ENCODE data around the gene IFNL1.

The IFNL1 gene

DNA sequence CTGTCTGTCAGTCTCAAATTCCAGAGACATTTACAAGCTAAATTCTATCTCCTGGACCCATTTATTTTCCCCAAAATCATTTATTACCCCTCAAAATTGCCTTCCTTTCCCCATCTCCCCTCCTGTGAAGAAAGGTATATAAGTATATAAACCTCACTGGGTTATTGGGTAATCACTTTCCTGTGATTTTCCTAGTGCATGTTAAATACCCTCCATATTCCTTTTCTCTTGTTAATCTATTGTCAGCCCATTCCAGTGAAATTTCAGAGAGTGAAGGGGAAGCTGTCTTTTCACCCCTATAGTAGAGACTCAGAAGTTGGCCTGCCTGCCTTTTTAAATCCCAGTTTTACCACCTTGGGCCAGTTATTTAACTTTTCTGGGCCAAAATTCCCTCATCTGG is 9.9 kb downstream of the IFNL1 start:
- Histone ChIP-seq H3K9me3 (ENCODE audit: control insufficient read depth, insufficient read depth, low read length) (no peaks in the 10 kb centered on the region), H3K4me2 (ENCODE audit: low read length) (no peak overlapping the region), H3K36me3 (ENCODE audit: control insufficient read depth, low read length) (no peaks in the 10 kb centered on the region), H3K4me1 (ENCODE audit: control insufficient read depth, low read length) (no peaks in the 10 kb centered on the region), H3K27me3 (ENCODE audit: control insufficient read depth, low read length) (no peaks in the 10 kb centered on the region), H3K27ac (ENCODE audit: low read depth, low read length) (no peak overlapping the region), H3F3A (ENCODE audit: control insufficient read depth, insufficient read depth) (no peaks in the 10 kb centered on the region), H3K4me3 (ENCODE audit: low read length) (no peak overlapping the region), H3K79me2 (ENCODE audit: control insufficient read depth, low read length) (no peaks in the 10 kb centered on the region), H4K20me1 (ENCODE audit: control insufficient read depth, insufficient read depth, low read depth, low read length) (no peaks in the 10 kb centered on the region), H3K9me2 (replicated peaks; ENCODE audit: control insufficient read depth, low read length) (no peaks in the 10 kb centered on the region)
- TF ChIP-seq, protein P1, sequence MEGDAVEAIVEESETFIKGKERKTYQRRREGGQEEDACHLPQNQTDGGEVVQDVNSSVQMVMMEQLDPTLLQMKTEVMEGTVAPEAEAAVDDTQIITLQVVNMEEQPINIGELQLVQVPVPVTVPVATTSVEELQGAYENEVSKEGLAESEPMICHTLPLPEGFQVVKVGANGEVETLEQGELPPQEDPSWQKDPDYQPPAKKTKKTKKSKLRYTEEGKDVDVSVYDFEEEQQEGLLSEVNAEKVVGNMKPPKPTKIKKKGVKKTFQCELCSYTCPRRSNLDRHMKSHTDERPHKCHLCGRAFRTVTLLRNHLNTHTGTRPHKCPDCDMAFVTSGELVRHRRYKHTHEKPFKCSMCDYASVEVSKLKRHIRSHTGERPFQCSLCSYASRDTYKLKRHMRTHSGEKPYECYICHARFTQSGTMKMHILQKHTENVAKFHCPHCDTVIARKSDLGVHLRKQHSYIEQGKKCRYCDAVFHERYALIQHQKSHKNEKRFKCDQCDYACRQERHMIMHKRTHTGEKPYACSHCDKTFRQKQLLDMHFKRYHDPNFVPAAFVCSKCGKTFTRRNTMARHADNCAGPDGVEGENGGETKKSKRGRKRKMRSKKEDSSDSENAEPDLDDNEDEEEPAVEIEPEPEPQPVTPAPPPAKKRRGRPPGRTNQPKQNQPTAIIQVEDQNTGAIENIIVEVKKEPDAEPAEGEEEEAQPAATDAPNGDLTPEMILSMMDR (IDR thresholded peaks at IDR 0.05; ENCODE audit: low read depth, low read length, poor library complexity, severe bottlenecking), result no peak
- no peak for TF ChIP-seq EZH2phosphoT487 (IDR thresholded peaks at IDR 0.05; ENCODE audit: borderline replicate concordance, low read length)

DNA sequence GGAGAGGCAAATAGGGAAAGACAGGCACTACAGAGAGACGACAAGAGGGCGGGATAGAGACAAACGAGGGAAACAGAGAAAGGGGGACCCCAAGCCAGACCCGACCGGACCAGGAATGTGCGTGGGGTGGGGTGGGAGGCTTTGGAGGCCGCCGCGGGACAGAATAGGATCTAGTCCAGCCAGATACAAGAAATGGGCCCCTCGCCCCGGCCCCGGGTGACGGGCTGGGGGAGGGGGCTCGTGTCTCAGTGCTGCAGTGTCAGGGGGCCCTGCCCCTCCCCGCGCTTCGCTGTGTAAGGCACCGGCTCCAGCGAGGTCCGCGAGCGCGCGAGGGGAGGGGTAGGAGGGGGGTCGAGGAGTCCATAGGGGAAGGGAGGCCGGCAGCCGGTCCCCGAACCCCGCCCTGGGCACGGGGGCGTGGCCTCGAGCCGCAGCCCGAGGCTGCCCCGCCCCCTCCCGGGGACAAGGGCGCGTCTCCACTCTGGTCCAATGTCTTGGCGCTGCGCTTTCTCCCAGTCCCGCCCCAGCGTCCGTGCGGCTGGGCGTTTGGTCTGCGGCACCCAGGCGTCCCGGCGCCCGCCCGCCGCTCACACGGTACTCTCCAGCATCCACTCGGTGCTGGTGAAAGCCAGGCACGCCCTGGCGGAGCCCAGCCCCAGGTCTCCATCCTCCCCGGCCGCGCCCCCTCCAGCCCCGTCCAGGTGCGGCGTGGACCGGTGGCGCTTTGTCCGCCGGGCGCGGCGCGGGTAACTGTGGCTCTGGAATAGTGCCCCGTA is 11.0 kb downstream of the IFNL1 start:
- H3K9me3 ChIP-seq (ENCODE audit: control insufficient read depth, insufficient read depth, low read length), result no peaks in the 10 kb centered on the region
- no peaks in the 10 kb centered on the region for H3K4me1 ChIP-seq (ENCODE audit: control insufficient read depth, low read length)
- no peak overlapping the region for H3K27ac ChIP-seq (ENCODE audit: low read depth, low read length)
- H3K4me2 ChIP-seq (ENCODE audit: low read length), result no peak overlapping the region
- H3K9me2 ChIP-seq (replicated peaks; ENCODE audit: control insufficient read depth, low read length), result no peaks in the 10 kb centered on the region
- no peaks in the 10 kb centered on the region for H3K36me3 ChIP-seq (ENCODE audit: control insufficient read depth, low read length)
- H3K4me3 ChIP-seq (ENCODE audit: low read length), result no peak overlapping the region
- H3F3A ChIP-seq (ENCODE audit: control insufficient read depth, insufficient read depth), result no peaks in the 10 kb centered on the region
- no peak for TF ChIP-seq EZH2phosphoT487 (IDR thresholded peaks at IDR 0.05; ENCODE audit: borderline replicate concordance, low read length)
- TF ChIP-seq, protein P1 (IDR thresholded peaks at IDR 0.05; ENCODE audit: low read depth, low read length, poor library complexity, severe bottlenecking), result no peak
- no peaks in the 10 kb centered on the region for H4K20me1 ChIP-seq (ENCODE audit: control insufficient read depth, insufficient read depth, low read depth, low read length)
- no peaks in the 10 kb centered on the region for H3K27me3 ChIP-seq (ENCODE audit: control insufficient read depth, low read length)
- no peaks in the 10 kb centered on the region for H3K79me2 ChIP-seq (ENCODE audit: control insufficient read depth, low read length)

DNA sequence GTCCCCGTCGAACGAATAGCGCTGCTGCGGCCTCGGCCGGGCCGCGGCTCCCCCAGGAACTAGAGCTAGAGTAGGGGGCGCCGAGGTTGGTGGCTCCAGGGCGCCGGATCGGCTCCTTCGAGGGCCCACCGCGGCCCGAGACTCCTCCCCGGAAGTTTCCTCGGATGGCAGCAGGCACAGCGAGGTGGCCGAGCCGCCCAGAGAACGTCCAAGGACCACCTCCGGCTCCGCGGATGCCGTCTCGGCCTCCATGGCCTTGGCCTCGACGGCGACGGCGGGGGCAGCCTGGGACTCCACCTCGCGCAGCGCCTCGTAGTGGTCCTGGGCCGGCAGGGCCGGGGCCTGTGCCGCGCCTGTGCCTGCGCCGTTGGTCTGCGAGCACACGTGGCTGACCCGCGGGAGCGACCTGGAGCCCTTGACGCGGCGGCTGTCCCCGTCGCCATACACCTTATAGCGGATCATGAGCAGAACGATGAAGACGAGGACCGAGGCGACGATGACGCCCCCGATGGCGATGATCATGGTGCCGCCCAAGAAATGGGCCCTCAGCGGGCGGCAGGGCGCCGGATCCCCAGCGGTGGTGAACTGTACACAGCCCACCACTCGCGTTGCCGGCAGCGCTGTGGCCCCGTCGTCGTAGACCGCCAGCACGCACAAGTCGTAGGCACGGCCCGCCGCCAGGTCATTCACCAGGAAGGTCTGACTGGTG is 11.8 kb downstream of the IFNL1 start:
- Histone ChIP-seq H3K4me2 (ENCODE audit: low read length) (no peak overlapping the region), H3K36me3 (ENCODE audit: control insufficient read depth, low read length) (no peaks in the 10 kb centered on the region), H3K79me2 (ENCODE audit: control insufficient read depth, low read length) (no peaks in the 10 kb centered on the region), H3K27me3 (ENCODE audit: control insufficient read depth, low read length) (no peaks in the 10 kb centered on the region), H3K27ac (ENCODE audit: low read depth, low read length) (no peak overlapping the region), H3K9me3 (ENCODE audit: control insufficient read depth, insufficient read depth, low read length) (no peaks in the 10 kb centered on the region), H4K20me1 (ENCODE audit: control insufficient read depth, insufficient read depth, low read depth, low read length) (no peaks in the 10 kb centered on the region), H3K4me1 (ENCODE audit: control insufficient read depth, low read length) (no peaks in the 10 kb centered on the region), H3F3A (ENCODE audit: control insufficient read depth, insufficient read depth) (no peaks in the 10 kb centered on the region), H3K9me2 (replicated peaks; ENCODE audit: control insufficient read depth, low read length) (no peaks in the 10 kb centered on the region), H3K4me3 (ENCODE audit: low read length) (no peak overlapping the region)
- no peak for TF ChIP-seq EZH2phosphoT487 (IDR thresholded peaks at IDR 0.05; ENCODE audit: borderline replicate concordance, low read length)
- TF ChIP-seq, protein P1 (IDR thresholded peaks at IDR 0.05; ENCODE audit: low read depth, low read length, poor library complexity, severe bottlenecking), result no peak

Measured in DOHH2 (cell line).